SK-N-SH (cell line): Measurements from ENCODE around the gene SPSB1. TPM values are rescaled to one million over a fixed set of nuclear protein-coding genes. Genes with fewer than 3 reads are reported as not detected.
A peak's percentile ranks its signal among the peaks of the same experiment; 100 is the strongest.

ENCODE experiments used
- CTCF ChIA-PET: fragments of 300-600, 350-600 bp; formaldehyde crosslinking; extraction: SDS; loops from one replicate; lab custom pipeline; 2021; lab: Yijun Ruan, JAX
- POLR2A ChIA-PET: fragments of 350-600 bp; sonication (Branson Sonifier 250); formaldehyde crosslinking; extraction: SDS; loops from one replicate; lab custom pipeline; 2020; ENCODE audit warnings: antibody characterized with exemption, inconsistent platforms; lab: Yijun Ruan, JAX
- DNase-seq: peaks from one replicate; pipeline ENCODE4 v3.0.0; 2012
- H2AFZ ChIP-seq: fragments of 200-600 bp; sonication (generic); 2 replicates; pipeline ENCODE4 v1.8.1; 2016; ENCODE audit warnings: antibody characterized with exemption, mild to moderate bottlenecking, low read depth
- H3F3A ChIP-seq: fragments of 200-600 bp; sonication (generic); replicated peaks from 2 replicates; pipeline ENCODE3; 2016; ENCODE audit warnings: antibody characterized with exemption, mild to moderate bottlenecking; ENCODE audit not compliant: insufficient read depth
- H3K27ac ChIP-seq, 2 experiments: fragments of 200-500 bp in 1 of 2; fragments of 200-600 bp in 1 of 2; sonication (Bioruptor generic) in 1 of 2; sonication (generic), shearing (Covaris generic) in 1 of 2; 2 replicates each; pipeline versions ENCODE4 v1.5.1 to v1.6.1; 2014 to 2016; ENCODE audit warnings: low read depth in 2 of 2, inconsistent platforms in 1 of 2, low read length in 1 of 2, mild to moderate bottlenecking in 1 of 2, mixed read lengths in 1 of 2
- H3K27me3 ChIP-seq: fragments of 200-600 bp; sonication (generic), shearing (Covaris generic); 2 replicates; pipeline ENCODE4 v1.6.1; 2016; ENCODE audit warnings: mixed run types; ENCODE audit not compliant: insufficient read depth
- H3K36me3 ChIP-seq, 2 experiments: fragments of 200-500 bp in 1 of 2; fragments of 200-600 bp in 1 of 2; sonication (Bioruptor generic) in 1 of 2; sonication (generic) in 1 of 2; replicated peaks in 1 of 2; 2 replicates each; pipeline versions ENCODE3 to v1.5.1; 2014 to 2016; ENCODE audit warnings: low read length in 1 of 2, mild to moderate bottlenecking in 1 of 2; ENCODE audit not compliant: insufficient read depth in 2 of 2, control insufficient read depth in 1 of 2
- H3K4me1 ChIP-seq, 2 experiments: fragments of 200-500 bp in 1 of 2; fragments of 200-600 bp in 1 of 2; sonication (Bioruptor generic) in 1 of 2; sonication (generic), shearing (Covaris generic) in 1 of 2; 2 replicates each; pipeline versions ENCODE4 v1.5.1 to v1.6.1; 2014 to 2016; ENCODE audit warnings: low read depth in 1 of 2, low read length in 1 of 2, mixed run types in 1 of 2; ENCODE audit not compliant: insufficient read depth in 2 of 2, control insufficient read depth in 1 of 2
- H3K4me2 ChIP-seq: fragments of 200-600 bp; sonication (generic), shearing (Covaris generic); 2 replicates; pipeline ENCODE4 v1.6.1; 2017; ENCODE audit warnings: mixed run types
- H3K4me3 ChIP-seq, 2 experiments: fragments of 200-500 bp in 1 of 2; fragments of 200-600 bp in 1 of 2; sonication (Bioruptor generic) in 1 of 2; sonication (generic), shearing (Covaris generic) in 1 of 2; 2 replicates each; pipeline versions ENCODE4 v1.5.1 to v1.8.1; 2014 to 2016; ENCODE audit warnings: low read depth in 2 of 2, inconsistent platforms in 1 of 2, low read length in 1 of 2, mild to moderate bottlenecking in 1 of 2, mixed read lengths in 1 of 2, moderate library complexity in 1 of 2
- H3K79me2 ChIP-seq: fragments of 200-600 bp; sonication (generic); 2 replicates; pipeline ENCODE4 v1.8.1; 2017; ENCODE audit warnings: mild to moderate bottlenecking; ENCODE audit not compliant: insufficient read depth
- H3K9ac ChIP-seq: fragments of 200-600 bp; sonication (generic); 2 replicates; pipeline ENCODE4 v1.6.1; 2017; ENCODE audit warnings: mixed run types
- H3K9me2 ChIP-seq: fragments of 200-600 bp; sonication (generic); 2 replicates; pipeline ENCODE4 v1.6.1; 2017; ENCODE audit warnings: mixed run types
- H3K9me3 ChIP-seq: fragments of 200-600 bp; sonication (generic); 2 replicates; pipeline ENCODE4 v1.6.1; 2017; ENCODE audit warnings: mixed run types, mild to moderate bottlenecking, moderate library complexity
- H4K20me1 ChIP-seq: fragments of 200-600 bp; sonication (generic); 2 replicates; pipeline ENCODE4 v1.6.1; 2017; ENCODE audit warnings: mild to moderate bottlenecking, mixed run types; ENCODE audit not compliant: insufficient read depth
- CHD2 ChIP-seq: fragments of 150-350 bp; IDR thresholded peaks from 2 replicates; pipeline ENCODE4 v1.6.1; 2018; ENCODE audit warnings: low read length; ENCODE audit not compliant: partially characterized antibody
- ELF1 ChIP-seq: IDR thresholded peaks from 2 replicates; pipeline ENCODE4 v1.4.0; 2012
- EP300 ChIP-seq, 2 experiments: IDR thresholded peaks; 2 replicates each; pipeline versions ENCODE4 v1.4.0 to v1.6.1; 2012; ENCODE audit warnings: borderline replicate concordance in 1 of 2, low read depth in 1 of 2, low read length in 1 of 2
- EZH2phosphoT487 ChIP-seq: fragments of 200-600 bp; sonication (generic); IDR thresholded peaks from 2 replicates; pipeline ENCODE4 v1.6.1; 2017; ENCODE audit warnings: low read depth, mixed run types, mild to moderate bottlenecking, antibody characterized with exemption, moderate library complexity, borderline replicate concordance
- FOSL2 ChIP-seq: IDR thresholded peaks from 2 replicates; pipeline ENCODE4 v1.4.0; 2012; ENCODE audit warnings: low read depth, mild to moderate bottlenecking, moderate library complexity, borderline replicate concordance
- FOXJ3 ChIP-seq: sonication (generic); formaldehyde crosslinking; IDR thresholded peaks from 2 replicates; pipeline ENCODE4 v1.5.1; 2020; ENCODE audit warnings: mild to moderate bottlenecking, missing genetic modification reagents
- FOXM1 ChIP-seq: IDR thresholded peaks from 2 replicates; pipeline ENCODE4 v1.4.0; 2012; ENCODE audit warnings: low read depth, mild to moderate bottlenecking
- GATA2 ChIP-seq: sonication (generic); formaldehyde crosslinking; IDR thresholded peaks from 2 replicates; pipeline ENCODE4 v1.5.0; 2020; ENCODE audit warnings: mild to moderate bottlenecking, missing genetic modification reagents
- IRF3 ChIP-seq: fragments of 150-350 bp; IDR thresholded peaks from 2 replicates; pipeline ENCODE4 v1.6.1; 2016; ENCODE audit warnings: mild to moderate bottlenecking, low read depth, low read length
- JUND ChIP-seq: IDR thresholded peaks from 2 replicates; pipeline ENCODE4 v1.4.0; 2012
- MXI1 ChIP-seq: IDR thresholded peaks from 2 replicates; pipeline ENCODE4 v1.6.1; 2012; ENCODE audit warnings: mild to moderate bottlenecking, low read depth, low read length, improper control_type of control experiment
- NFIC ChIP-seq: IDR thresholded peaks from 2 replicates; pipeline ENCODE4 v1.4.0; 2012; ENCODE audit warnings: borderline replicate concordance
- NRF1 ChIP-seq: IDR thresholded peaks from 2 replicates; pipeline ENCODE4 v1.6.1; 2012; ENCODE audit warnings: low read depth, mild to moderate bottlenecking, low read length
- POLR2AphosphoS5 ChIP-seq: IDR thresholded peaks from 2 replicates; pipeline ENCODE4 v1.6.1; 2012; ENCODE audit warnings: low read depth, low read length
- RAD21 ChIP-seq: IDR thresholded peaks from 2 replicates; pipeline ENCODE4 v1.6.1; 2012; ENCODE audit warnings: mild to moderate bottlenecking, low read length
- RXRA ChIP-seq: IDR thresholded peaks from 2 replicates; pipeline ENCODE4 v1.4.0; 2012; ENCODE audit warnings: low read depth, mild to moderate bottlenecking, borderline replicate concordance
- SIN3A ChIP-seq: IDR thresholded peaks from 2 replicates; pipeline ENCODE4 v1.6.1; 2012; ENCODE audit warnings: low read depth, mild to moderate bottlenecking, low read length, moderate library complexity, borderline replicate concordance
- SMC3 ChIP-seq: IDR thresholded peaks from 2 replicates; pipeline ENCODE4 v1.6.1; 2012; ENCODE audit warnings: low read depth, low read length, improper control_type of control experiment
- TAF1 ChIP-seq: IDR thresholded peaks from 2 replicates; pipeline ENCODE4 v1.6.1; 2012; ENCODE audit warnings: low read depth, mild to moderate bottlenecking, low read length, moderate library complexity, borderline replicate concordance
- TCF12 ChIP-seq: IDR thresholded peaks from 2 replicates; pipeline ENCODE4 v1.4.0; 2012
- TEAD4 ChIP-seq: IDR thresholded peaks from 2 replicates; pipeline ENCODE4 v1.4.0; 2012; ENCODE audit warnings: mild to moderate bottlenecking, borderline replicate concordance; ENCODE audit not compliant: insufficient read depth
- YY1 ChIP-seq: IDR thresholded peaks from 2 replicates; pipeline ENCODE4 v1.4.0; 2012; ENCODE audit warnings: low read depth, mild to moderate bottlenecking
- ZBTB33 ChIP-seq: IDR thresholded peaks from 2 replicates; pipeline ENCODE4 v1.4.0; 2012; ENCODE audit warnings: low read depth, borderline replicate concordance
- WGBS: methylation state at CpG from one replicate; pipeline ENCODE4 v1.1.6; 2017; ENCODE audit warnings: low lambda C conversion rate; 5-methylcytosine and 5-hydroxymethylcytosine counted together
- polyA plus RNA-seq, 3 experiments: library from polyadenylated mRNA; depleted of rRNA; stranded (reverse); fragments of >200 nt; gene quantifications; 2 replicates each; pipeline ENCODE4 v1.2.3, GENCODE V29; 2012
- TF ChIP-seq, protein P1 (sequence below): IDR thresholded peaks from 2 replicates; pipeline ENCODE4 v1.4.0; 2012; ENCODE audit warnings: low read depth, borderline replicate concordance
- TF ChIP-seq, protein P2 (sequence below): fragments of 200-600 bp; sonication (generic); IDR thresholded peaks from 2 replicates; pipeline ENCODE4 v1.6.1; 2017; ENCODE audit warnings: antibody characterized with exemption, mild to moderate bottlenecking, moderate library complexity
- TF ChIP-seq, protein P3 (sequence below): IDR thresholded peaks from 2 replicates; pipeline ENCODE4 v1.4.0; 2012; ENCODE audit warnings: low read depth

The SPSB1 gene
- polyA plus RNA-seq, 1 of the 3 experiments (the other 2 are of a cell fraction), result 9.2 TPM

DNA sequence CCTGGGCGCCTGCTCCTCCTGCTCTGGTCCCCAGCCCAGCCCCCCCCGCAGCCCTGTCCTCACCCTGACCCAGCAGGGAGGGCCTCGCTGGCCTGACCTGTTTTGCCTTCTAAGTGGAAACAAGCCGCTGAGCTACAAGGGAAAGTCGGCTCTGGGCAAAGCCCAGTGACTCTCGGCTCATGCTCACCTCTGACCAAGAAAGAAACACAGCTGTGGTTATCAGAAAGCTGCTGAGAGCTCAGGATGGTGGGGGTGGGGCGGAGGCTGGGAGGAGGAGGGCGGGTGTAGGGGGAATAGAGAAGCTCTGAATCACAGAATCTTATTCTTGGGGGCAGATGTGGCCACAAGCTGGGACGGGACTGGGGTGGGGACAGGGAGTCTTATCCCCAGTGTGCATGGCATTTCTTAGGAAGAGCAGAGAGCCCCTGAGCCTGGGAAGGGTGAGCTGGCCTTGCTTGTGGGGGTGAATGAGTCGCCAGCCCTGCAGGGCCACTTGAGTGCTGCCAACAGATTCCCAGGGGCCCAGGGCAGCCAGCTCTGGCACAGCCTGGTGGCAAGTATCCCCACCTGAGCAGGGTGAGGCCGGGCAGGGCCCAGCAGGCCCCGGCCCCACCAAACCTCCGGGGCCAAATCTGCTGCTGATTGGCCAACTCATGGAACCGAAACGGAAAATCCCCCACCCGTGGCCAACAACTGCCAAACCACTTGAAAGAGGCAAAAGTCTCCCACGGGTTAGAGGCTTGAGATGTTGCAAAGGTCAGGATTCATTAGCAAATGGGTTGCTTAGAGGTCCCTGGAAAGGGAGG lies 120.6 kb downstream of the SPSB1 start:
- Histone ChIP-seq H3K27ac (peak overlapping the region; percentile 47 to 98), H3K4me2 (peak overlapping the region; percentile 68), H3K27me3 (no peaks in the 10 kb centered on the region), H3K36me3 (no peaks in the 10 kb centered on the region), H4K20me1 (no peaks in the 10 kb centered on the region), H3K4me1 (peaks cover 0 to 6% of the 10 kb centered on the region in 2 experiments; a peak in 3 of 4 replicates), H2AFZ (peak overlapping the region; percentile 41; the same call in 1 of the 2 replicates), H3K9ac (peak overlapping the region; percentile 63; the same call in 1 of the 2 replicates), H3F3A (peaks cover 22% of the 10 kb centered on the region), H3K79me2 (no peaks in the 10 kb centered on the region), H3K9me3 (no peaks in the 10 kb centered on the region), H3K9me2 (no peaks in the 10 kb centered on the region), H3K4me3 (no peak overlapping the region; a peak in 1 of 4 replicates)
- DNase-seq, result peak; percentile 46
- 26% methylated on average over 7 of the region's 17 CpGs for WGBS
- POLR2A ChIA-PET, result no interaction called here
- CTCF ChIA-PET, result interaction anchor here (0.9 kb wide), 1 partner anchor 132 kb away, joined by 3 read pairs; no protein-coding TSS in a partner anchor
- TF ChIP-seq TEAD4, result no peak
- TF ChIP-seq SIN3A, result no peak
- no peak for TF ChIP-seq MXI1
- peak; percentile 33; the same call in 1 of the 2 replicates for TF ChIP-seq FOSL2
- TF ChIP-seq TCF12, result peak; percentile 61
- TF ChIP-seq NRF1, result no peak
- no peak for TF ChIP-seq FOXJ3
- no peak for TF ChIP-seq IRF3
- TF ChIP-seq TAF1, result 0 out of 2 replicates have a peak, but pooled peaks have one; percentile 32
- TF ChIP-seq NFIC, result no peak
- TF ChIP-seq GATA2 (CRISPR knock-in tag), result no peak
- no peak for TF ChIP-seq FOXM1
- TF ChIP-seq CHD2, result no peak
- TF ChIP-seq RAD21, result no peak
- no peak for TF ChIP-seq SMC3
- no peak for TF ChIP-seq ELF1
- no peak for TF ChIP-seq YY1
- no peak for TF ChIP-seq ZBTB33
- 0 out of 2 replicates have a peak, but pooled peaks have one; percentile 25 for TF ChIP-seq RXRA
- TF ChIP-seq, protein P1, sequence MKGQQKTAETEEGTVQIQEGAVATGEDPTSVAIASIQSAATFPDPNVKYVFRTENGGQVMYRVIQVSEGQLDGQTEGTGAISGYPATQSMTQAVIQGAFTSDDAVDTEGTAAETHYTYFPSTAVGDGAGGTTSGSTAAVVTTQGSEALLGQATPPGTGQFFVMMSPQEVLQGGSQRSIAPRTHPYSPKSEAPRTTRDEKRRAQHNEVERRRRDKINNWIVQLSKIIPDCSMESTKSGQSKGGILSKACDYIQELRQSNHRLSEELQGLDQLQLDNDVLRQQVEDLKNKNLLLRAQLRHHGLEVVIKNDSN, result no peak
- TF ChIP-seq JUND, result no peak
- TF ChIP-seq, protein P2, sequence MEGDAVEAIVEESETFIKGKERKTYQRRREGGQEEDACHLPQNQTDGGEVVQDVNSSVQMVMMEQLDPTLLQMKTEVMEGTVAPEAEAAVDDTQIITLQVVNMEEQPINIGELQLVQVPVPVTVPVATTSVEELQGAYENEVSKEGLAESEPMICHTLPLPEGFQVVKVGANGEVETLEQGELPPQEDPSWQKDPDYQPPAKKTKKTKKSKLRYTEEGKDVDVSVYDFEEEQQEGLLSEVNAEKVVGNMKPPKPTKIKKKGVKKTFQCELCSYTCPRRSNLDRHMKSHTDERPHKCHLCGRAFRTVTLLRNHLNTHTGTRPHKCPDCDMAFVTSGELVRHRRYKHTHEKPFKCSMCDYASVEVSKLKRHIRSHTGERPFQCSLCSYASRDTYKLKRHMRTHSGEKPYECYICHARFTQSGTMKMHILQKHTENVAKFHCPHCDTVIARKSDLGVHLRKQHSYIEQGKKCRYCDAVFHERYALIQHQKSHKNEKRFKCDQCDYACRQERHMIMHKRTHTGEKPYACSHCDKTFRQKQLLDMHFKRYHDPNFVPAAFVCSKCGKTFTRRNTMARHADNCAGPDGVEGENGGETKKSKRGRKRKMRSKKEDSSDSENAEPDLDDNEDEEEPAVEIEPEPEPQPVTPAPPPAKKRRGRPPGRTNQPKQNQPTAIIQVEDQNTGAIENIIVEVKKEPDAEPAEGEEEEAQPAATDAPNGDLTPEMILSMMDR, result no peak
- peak in 1 of 2 experiments; percentile 20; a peak in 1 of 4 replicates for TF ChIP-seq EP300 (IDR thresholded peaks at IDR 0.05; ENCODE audit: borderline replicate concordance in 1 of 2, low read depth in 1 of 2, low read length in 1 of 2)
- no peak for TF ChIP-seq EZH2phosphoT487
- TF ChIP-seq POLR2AphosphoS5, result no peak
- TF ChIP-seq, protein P3, sequence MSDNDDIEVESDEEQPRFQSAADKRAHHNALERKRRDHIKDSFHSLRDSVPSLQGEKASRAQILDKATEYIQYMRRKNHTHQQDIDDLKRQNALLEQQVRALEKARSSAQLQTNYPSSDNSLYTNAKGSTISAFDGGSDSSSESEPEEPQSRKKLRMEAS, result no peak
